Stimulated activated CD8-positive, alpha-beta memory T cell treated with anti-CD3 and anti-CD28 coated beads, Interleukin-15, amount 100 ng/mL, for 48 hours (primary cell): ENCODE data around the gene NUDT16.

Experiments
- DNase-seq, 2 donors: peaks; one replicate each; pipeline ENCODE4 v3.0.0-alpha.2; 2020; ENCODE audit warnings: low read depth in 2 of 2

The NUDT16 gene

GRCh38 chr3:131386429-131387165, 5.0 kb downstream of the NUDT16 start:
- no peak for DNase-seq

GRCh38 chr3:131387796-131388489, 6.4 kb downstream of the NUDT16 start:
- no peak for DNase-seq

GRCh38 chr3:131388490-131388799, 6.9 kb downstream of the NUDT16 start:
- DNase-seq, result no peak

GRCh38 chr3:131390331-131390730, 8.8 kb downstream of the NUDT16 start:
- no peak for DNase-seq

GRCh38 chr3:131393051-131393450, 11.5 kb downstream of the NUDT16 start:
- no peak for DNase-seq

- DNase-seq, result no peak
These were observed 12.3 kb downstream of the NUDT16 start for GRCh38 chr3:131393868-131394267.

GRCh38 chr3:131394400-131394799, 12.8 kb downstream of the NUDT16 start:
- DNase-seq, result no peak

GRCh38 chr3:131396170-131396569, 14.6 kb downstream of the NUDT16 start:
- DNase-seq, result no peak

GRCh38 chr3:131397889-131398288, 16.3 kb downstream of the NUDT16 start:
- no peak for DNase-seq

GRCh38 chr3:131401978-131402377, 20.4 kb downstream of the NUDT16 start:
- no peak for DNase-seq

GRCh38 chr3:131402391-131403039, 20.9 kb downstream of the NUDT16 start:
- DNase-seq, result no peak

- no peak for DNase-seq
These were observed 21.8 kb downstream of the NUDT16 start for GRCh38 chr3:131403216-131403895.

GRCh38 chr3:131405411-131405810, 23.8 kb downstream of the NUDT16 start:
- DNase-seq, result no peak

GRCh38 chr3:131406274-131406673, 24.7 kb downstream of the NUDT16 start:
- no peak for DNase-seq

GRCh38 chr3:131417751-131418150, 36.2 kb downstream of the NUDT16 start:
- no peak for DNase-seq

GRCh38 chr3:131421301-131421700, 39.7 kb downstream of the NUDT16 start:
- DNase-seq, result no peak

- DNase-seq, result no peak
These were observed 40.5 kb downstream of the NUDT16 start for GRCh38 chr3:131421957-131422498.

GRCh38 chr3:131427226-131427625, 45.7 kb downstream of the NUDT16 start:
- DNase-seq, result no peak

- DNase-seq, result no peak
These were observed 50.2 kb downstream of the NUDT16 start for GRCh38 chr3:131431754-131432153.

- DNase-seq, result no peak
These were observed 50.9 kb downstream of the NUDT16 start for GRCh38 chr3:131432441-131432840.

- no peak for DNase-seq
These were observed 53.4 kb downstream of the NUDT16 start for GRCh38 chr3:131435000-131435399.
